HepG2 (cell line): ENCODE results near the gene UQCRFS1. TPM values are rescaled to one million over a fixed set of nuclear protein-coding genes. Genes with fewer than 3 reads are reported as not detected.

Source experiments
- ATAC-seq: fragments of 200-7000 bp; cut with Tn5 transposase; 3 replicates; pipeline ENCODE4 v1.9.1; 2020; ENCODE audit warnings: mild to moderate bottlenecking, moderate library complexity
- BruUV-seq: library from RNA; stranded (reverse); fragments of 400-500 nt; replicated peaks from 2 replicates; lab custom pipeline; 2021; lab: Mats Ljungman, UMichigan
- CTCF ChIA-PET: fragments of 300-600 bp; formaldehyde crosslinking; extraction: SDS; loops from one replicate; lab custom pipeline; 2021; ENCODE audit warnings: low total read pairs, inconsistent platforms, low intra/inter-chr PET ratio; lab: Yijun Ruan, JAX
- POLR2A ChIA-PET: fragments of 350-600 bp; sonication (Branson Sonifier 250); formaldehyde crosslinking; loops from one replicate; lab custom pipeline; 2020; ENCODE audit warnings: antibody characterized with exemption, inconsistent platforms; lab: Yijun Ruan, JAX
- DNase-seq: peaks from one replicate; pipeline ENCODE4 v3.0.0-alpha.2; 2015; ENCODE audit warnings: low spot score
- FAIRE-seq: peaks from 3 replicates; lab custom pipeline; 2011; peaks lifted over from hg19 to GRCh38; lab: Jason Lieb, UNC
- H2AFZ ChIP-seq: one replicate; pipeline ENCODE4 v1.6.1; 2011; ENCODE audit warnings: low read length, inconsistent platforms
- H3K27ac ChIP-seq: fragments of 300-600 bp; 3 replicates; pipeline ENCODE4 v1.8.0; 2011; ENCODE audit warnings: mixed run types, mild to moderate bottlenecking, mixed read lengths, low read length, inconsistent platforms; ENCODE audit not compliant: insufficient read depth; ENCODE audit errors: extremely low read length
- H3K27me3 ChIP-seq, 2 experiments: fragments of 200-600 bp in 1 of 2; 2 replicates in 1 of 2; 3 replicates in 1 of 2; pipeline versions ENCODE4 v1.6.0 to v1.8.0; 2011; ENCODE audit warnings: low read length in 2 of 2, mild to moderate bottlenecking in 2 of 2, moderate library complexity in 2 of 2, inconsistent platforms in 1 of 2; ENCODE audit not compliant: insufficient read depth in 2 of 2, control insufficient read depth in 1 of 2
- H3K36me3 ChIP-seq, 2 experiments: fragments of 200-600 bp in 1 of 2; replicated peaks in 1 of 2; 2 replicates in 1 of 2; 3 replicates in 1 of 2; pipeline versions ENCODE4 v1.5.1 to v1.8.0; 2011; ENCODE audit warnings: low read length in 2 of 2, inconsistent platforms in 1 of 2; ENCODE audit not compliant: insufficient read depth in 2 of 2, control insufficient read depth in 1 of 2
- H3K4me1 ChIP-seq: 2 replicates; pipeline ENCODE4 v1.5.1; 2012; ENCODE audit warnings: low read length, inconsistent platforms; ENCODE audit not compliant: insufficient read depth
- H3K4me2 ChIP-seq: 2 replicates; pipeline ENCODE4 v1.6.0; 2011; ENCODE audit warnings: low read depth, low read length, inconsistent platforms
- H3K4me3 ChIP-seq, 3 experiments: fragments of 200-600 bp in 1 of 3; sonication (generic), shearing (Covaris generic) in 1 of 3; replicated peaks in 1 of 3; 2 replicates each; pipeline ENCODE4 v1.5.1; 2011 to 2016; ENCODE audit warnings: low read length in 3 of 3, inconsistent platforms in 2 of 3, low read depth in 2 of 3, mild to moderate bottlenecking in 2 of 3, control low read depth in 1 of 3, mixed read lengths in 1 of 3; ENCODE audit not compliant: insufficient read depth in 1 of 3
- H3K79me2 ChIP-seq: one replicate; pipeline ENCODE4 v1.6.1; 2011; ENCODE audit warnings: low read length, inconsistent platforms; ENCODE audit not compliant: insufficient read depth
- H3K9ac ChIP-seq: 2 replicates; pipeline ENCODE4 v1.6.0; 2011; ENCODE audit warnings: mild to moderate bottlenecking, low read depth, low read length, inconsistent platforms; ENCODE audit not compliant: insufficient read depth
- H3K9me3 ChIP-seq: 2 replicates; pipeline ENCODE4 v1.5.1; 2012; ENCODE audit warnings: mild to moderate bottlenecking, low read length
- H4K20me1 ChIP-seq: 2 replicates; pipeline ENCODE4 v1.6.0; 2011; ENCODE audit warnings: inconsistent platforms, mild to moderate bottlenecking, low read length, moderate library complexity; ENCODE audit not compliant: insufficient read depth
- BCLAF1 ChIP-seq: fragments of 450-650 bp; IDR thresholded peaks from 2 replicates; pipeline ENCODE4 v1.6.1; 2017; ENCODE audit warnings: mild to moderate bottlenecking
- CEBPG ChIP-seq: IDR thresholded peaks from 2 replicates; pipeline ENCODE4 v1.6.1; 2016
- CHD2 ChIP-seq: IDR thresholded peaks from 2 replicates; pipeline ENCODE4 v1.6.1; 2011; ENCODE audit warnings: low read depth, low read length, improper control_type of control experiment
- GLI4 ChIP-seq: sonication (generic); formaldehyde crosslinking; IDR thresholded peaks from 2 replicates; pipeline ENCODE4 v1.5.1; 2020; ENCODE audit warnings: missing genetic modification reagents, mild to moderate bottlenecking, moderate library complexity, borderline replicate concordance
- MTF1 ChIP-seq: sonication (generic); formaldehyde crosslinking; IDR thresholded peaks from 2 replicates; pipeline ENCODE4 v1.5.0; 2020; ENCODE audit warnings: missing genetic modification reagents
- MYNN ChIP-seq: sonication (generic); formaldehyde crosslinking; IDR thresholded peaks from 2 replicates; pipeline ENCODE4 v1.4.0; 2020; ENCODE audit warnings: mild to moderate bottlenecking, low read depth, missing genetic modification reagents
- NFYB ChIP-seq: sonication (generic); formaldehyde crosslinking; IDR thresholded peaks from 2 replicates; pipeline ENCODE4 v1.4.0; 2020; ENCODE audit warnings: missing genetic modification reagents
- PATZ1 ChIP-seq: sonication (generic); formaldehyde crosslinking; IDR thresholded peaks from 2 replicates; pipeline ENCODE4 v1.4.0; 2020; ENCODE audit warnings: missing genetic modification reagents
- PHF20 ChIP-seq: sonication (generic); formaldehyde crosslinking; IDR thresholded peaks from 2 replicates; pipeline ENCODE4 v1.5.0; 2020; ENCODE audit warnings: mild to moderate bottlenecking, missing genetic modification reagents
- RFX5 ChIP-seq: IDR thresholded peaks from 2 replicates; pipeline ENCODE4 v1.6.1; 2011; ENCODE audit warnings: low read depth, low read length, improper control_type of control experiment
- RXRA ChIP-seq: sonication (generic); formaldehyde crosslinking; IDR thresholded peaks from 2 replicates; pipeline ENCODE4 v1.5.1; 2020; ENCODE audit warnings: missing genetic modification reagents
- TCF12 ChIP-seq, 2 experiments: fragments of 450-650 bp in 1 of 2; sonication (generic) in 1 of 2; formaldehyde crosslinking in 1 of 2; IDR thresholded peaks; 2 replicates each; pipeline versions ENCODE4 v1.6.1 to v1.8.0; 2017 to 2022; ENCODE audit warnings: antibody characterized with exemption in 1 of 2, mild to moderate bottlenecking in 1 of 2, missing genetic modification reagents in 1 of 2, moderate library complexity in 1 of 2
- ZFX ChIP-seq: sonication (generic); formaldehyde crosslinking; IDR thresholded peaks from 2 replicates; pipeline ENCODE4 v1.4.0; 2020; ENCODE audit warnings: mild to moderate bottlenecking, low read depth, missing genetic modification reagents, moderate library complexity
- ZNF350 ChIP-seq: sonication (generic); formaldehyde crosslinking; IDR thresholded peaks from 2 replicates; pipeline ENCODE4 v1.4.0; 2020; ENCODE audit warnings: mild to moderate bottlenecking, low read depth, missing genetic modification reagents, borderline replicate concordance
- WGBS: methylation state at CpG from one replicate; pipeline ENCODE4 v1.1.6; 2017; ENCODE audit warnings: low lambda C conversion rate; 5-methylcytosine and 5-hydroxymethylcytosine counted together
- in situ Hi-C: cut with HindIII; loops from 2 replicates; pipeline ENCODE4 v1.10.0; 2017; ENCODE audit warnings: low pct_unique_long_range_greater_than_20kb; ENCODE audit not compliant: extremely low pct_ligation_motif_present
- intact Hi-C: fragments of 100-400 bp; cut with micrococcal nuclease; formaldehyde crosslinking; loops from one replicate; pipeline ENCODE4 v1.10.0; 2022; ENCODE audit not compliant: unreplicated experiment
- polyA plus RNA-seq, 8 experiments: library from polyadenylated mRNA; depleted of rRNA in 3 of 8; stranded (reverse) in 7 of 8; unstranded in 1 of 8; fragments of >200 nt; fragmentation: Illumina TruSeq in 4 of 8; extraction: Trizol in 4 of 8; gene quantifications; 2 replicates each; pipeline versions ENCODE4 v1.2.1 to v1.2.3, GENCODE V29; 2011 to 2016; ENCODE audit warnings: low read depth in 4 of 8, missing spikeins in 1 of 8, mixed read lengths in 1 of 8; ENCODE audit not compliant: insufficient read depth in 1 of 8
- total RNA-seq, 5 experiments: library from RNA; depleted of rRNA; stranded (reverse); fragments of >200 nt; fragmentation: Illumina TruSeq; extraction: Trizol; gene quantifications; 2 replicates each; pipeline ENCODE4 v1.2.3, GENCODE V29; 2016; ENCODE audit warnings: low read depth in 1 of 5

The UQCRFS1 gene
- total and polyA plus RNA-seq, 2 of the 13 experiments (the other 11 are each of a cell fraction or from before 2014, with no cell fraction given): 49.5 to 51.1 TPM

GRCh38 chr19:29172302-29172701 lies 40.6 kb downstream of the UQCRFS1 start:
- Histone ChIP-seq H3K4me3 (no peak overlapping the region), H2AFZ (no peak overlapping the region), H4K20me1 (no peaks in the 10 kb centered on the region), H3K4me2 (no peak overlapping the region), H3K4me1 (no peaks in the 10 kb centered on the region), H3K9ac (no peak overlapping the region), H3K36me3 (no peaks in the 10 kb centered on the region), H3K79me2 (no peaks in the 10 kb centered on the region), H3K27ac (no peak overlapping the region), H3K9me3 (peaks cover 79% of the 10 kb centered on the region), H3K27me3 (no peaks in the 10 kb centered on the region)
- ChIA-PET CTCF (no interaction called here), POLR2A (no interaction called here)
- no TSS peak for BruUV-seq
- in situ Hi-C loops: no loop called here
- TF ChIP-seq PATZ1 (CRISPR knock-in tag) (no peak), MTF1 (CRISPR knock-in tag) (no peak), ZFX (CRISPR knock-in tag) (no peak), TCF12 (IDR thresholded peaks at IDR 0.05) (no peak), TCF12 (CRISPR knock-in tag; IDR thresholded peaks at IDR 0.05) (no peak), NFYB (CRISPR knock-in tag) (no peak), MYNN (CRISPR knock-in tag) (no peak), RXRA (CRISPR knock-in tag) (no peak), GLI4 (CRISPR knock-in tag) (no peak), BCLAF1 (no peak), RFX5 (no peak), CEBPG (CRISPR knock-in tag) (no peak), PHF20 (no peak), ZNF350 (CRISPR knock-in tag) (no peak), CHD2 (no peak)
- DNase-seq: no peak
- intact Hi-C loops: no loop called here
- ATAC-seq: no peak
- 5% methylated on average over 2 of the region's 2 CpGs for WGBS
- FAIRE-seq: no peak
